ENCODE results near the gene STEAP1B. TPM values are rescaled to one million over a fixed set of nuclear protein-coding genes. Genes with fewer than 3 reads are reported as not detected.

STEAP1B gene
- total and polyA plus RNA-seq, 8 donors, result 0.13 to 1.6 TPM; not detected in 6

DNA sequence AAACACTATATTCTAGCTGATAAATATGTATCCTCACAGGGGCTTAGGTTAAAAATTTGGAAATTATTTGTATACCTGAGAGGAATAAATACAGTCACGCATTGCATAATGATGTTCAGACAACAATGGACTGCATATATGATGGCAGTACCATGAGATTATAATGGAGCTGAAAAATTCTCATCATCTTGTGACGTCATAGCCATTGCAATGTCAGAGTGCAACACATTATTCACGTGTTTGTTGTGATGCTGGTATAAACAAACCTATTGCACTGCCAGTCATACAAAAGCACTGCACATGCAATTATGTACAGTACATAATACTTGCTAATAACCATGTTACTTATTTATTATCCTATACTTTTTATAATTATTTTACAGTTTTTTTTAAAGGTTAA, 31.4 kb downstream of the STEAP1B start:
- intact Hi-C loops (cut with DNase I; ENCODE audit: low total_unique reads), result no loop called here

DNA sequence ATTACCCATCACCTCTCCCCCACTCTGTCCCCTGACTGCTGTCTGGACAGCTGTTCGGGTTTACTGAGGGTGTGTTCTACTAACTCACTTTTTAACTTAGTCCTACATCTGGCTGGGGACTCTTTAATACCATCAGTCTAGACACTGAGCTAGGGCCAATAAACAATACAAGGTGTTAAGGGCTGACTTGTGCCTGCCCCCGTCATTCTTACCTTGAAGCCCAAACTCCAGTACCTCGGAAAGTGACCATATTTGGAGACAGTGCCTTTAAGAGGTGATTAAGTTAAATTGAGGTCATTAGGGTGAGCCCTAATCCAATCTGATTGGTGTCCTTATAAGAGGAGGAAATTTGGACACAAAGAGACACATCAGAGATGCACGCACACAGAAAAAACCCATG, 35.7 kb downstream of the STEAP1B start:
- DNase-seq, result no peak

More for the DNA sequence above, 31.4 kb downstream of the STEAP1B start:
- Histone ChIP-seq H3K27ac (no peak overlapping the region), H3K4me3 (no peak overlapping the region), H3K4me1 (no peaks in the 10 kb centered on the region), H3K27me3 (no peaks in the 10 kb centered on the region), H3K36me3 (no peaks in the 10 kb centered on the region), H3K9me3 (no peaks in the 10 kb centered on the region)
- TF ChIP-seq, protein P1, sequence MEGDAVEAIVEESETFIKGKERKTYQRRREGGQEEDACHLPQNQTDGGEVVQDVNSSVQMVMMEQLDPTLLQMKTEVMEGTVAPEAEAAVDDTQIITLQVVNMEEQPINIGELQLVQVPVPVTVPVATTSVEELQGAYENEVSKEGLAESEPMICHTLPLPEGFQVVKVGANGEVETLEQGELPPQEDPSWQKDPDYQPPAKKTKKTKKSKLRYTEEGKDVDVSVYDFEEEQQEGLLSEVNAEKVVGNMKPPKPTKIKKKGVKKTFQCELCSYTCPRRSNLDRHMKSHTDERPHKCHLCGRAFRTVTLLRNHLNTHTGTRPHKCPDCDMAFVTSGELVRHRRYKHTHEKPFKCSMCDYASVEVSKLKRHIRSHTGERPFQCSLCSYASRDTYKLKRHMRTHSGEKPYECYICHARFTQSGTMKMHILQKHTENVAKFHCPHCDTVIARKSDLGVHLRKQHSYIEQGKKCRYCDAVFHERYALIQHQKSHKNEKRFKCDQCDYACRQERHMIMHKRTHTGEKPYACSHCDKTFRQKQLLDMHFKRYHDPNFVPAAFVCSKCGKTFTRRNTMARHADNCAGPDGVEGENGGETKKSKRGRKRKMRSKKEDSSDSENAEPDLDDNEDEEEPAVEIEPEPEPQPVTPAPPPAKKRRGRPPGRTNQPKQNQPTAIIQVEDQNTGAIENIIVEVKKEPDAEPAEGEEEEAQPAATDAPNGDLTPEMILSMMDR (IDR thresholded peaks at IDR 0.05), result no peak
- TF ChIP-seq POLR2AphosphoS5 (IDR thresholded peaks at IDR 0.05) (no peak), EP300 (IDR thresholded peaks at IDR 0.05) (no peak), POLR2A (IDR thresholded peaks at IDR 0.05) (no peak)
- WGBS, 5 donors, result 84 to 97% (median 87%) methylated on average over 3 of the region's 3 CpGs
- DNase-seq, result no peak

DNA sequence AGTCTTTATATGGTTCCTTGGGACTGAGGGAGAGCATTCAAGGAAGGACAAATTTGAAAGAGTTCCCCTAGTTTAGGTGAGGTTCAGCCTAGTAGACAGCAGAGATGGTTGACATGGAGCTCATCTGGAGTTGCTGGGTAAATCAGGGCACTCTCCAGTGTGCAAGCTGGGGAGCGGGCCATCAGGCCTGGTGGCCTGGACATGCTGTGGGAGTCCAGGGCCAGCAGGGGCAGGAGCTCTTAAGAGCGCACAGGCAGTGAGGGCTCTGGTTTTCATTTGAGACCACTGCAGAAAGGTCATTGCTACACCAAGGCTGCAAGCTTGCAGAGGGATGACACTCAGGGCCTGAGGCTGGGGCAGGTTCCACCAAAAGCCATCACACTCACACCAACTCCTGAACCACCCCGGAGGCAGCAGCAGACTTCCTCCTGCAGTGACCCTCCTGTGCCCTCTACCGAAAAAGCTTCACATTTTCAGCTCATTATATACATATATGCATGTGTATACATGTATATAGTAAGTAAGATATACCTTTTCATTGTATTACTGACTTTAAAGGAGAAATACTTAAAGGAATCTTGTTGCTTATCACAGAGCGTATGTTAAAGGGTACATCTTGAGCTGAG, 39.5 kb downstream of the STEAP1B start:
- TF ChIP-seq, protein P1 (IDR thresholded peaks at IDR 0.05), result no peak
- Histone ChIP-seq H3K4me3 (no peak overlapping the region), H3K4me1 (no peaks in the 10 kb centered on the region), H3K27ac (no peak overlapping the region), H3K9me3 (no peaks in the 10 kb centered on the region), H3K27me3 (no peaks in the 10 kb centered on the region), H3K36me3 (no peaks in the 10 kb centered on the region)
- WGBS, 5 donors, result 83 to 94% (median 92%) methylated on average over 5 of the region's 5 CpGs
- intact Hi-C loops (cut with DNase I; ENCODE audit: low total_unique reads), result no loop called here
- no peak for DNase-seq

More for the DNA sequence above, 35.7 kb downstream of the STEAP1B start:
- no peak overlapping the region for H3K4me3 ChIP-seq
- no peaks in the 10 kb centered on the region for H3K27me3 ChIP-seq
- H3K36me3 ChIP-seq, result no peaks in the 10 kb centered on the region
- intact Hi-C loops (cut with DNase I; ENCODE audit: low total_unique reads), result no loop called here
- no peak overlapping the region for H3K27ac ChIP-seq
- no peak for TF ChIP-seq POLR2AphosphoS5 (IDR thresholded peaks at IDR 0.05)
- TF ChIP-seq POLR2A (IDR thresholded peaks at IDR 0.05), result no peak
- TF ChIP-seq, protein P1 (IDR thresholded peaks at IDR 0.05), result no peak
- no peak for TF ChIP-seq EP300 (IDR thresholded peaks at IDR 0.05)
- WGBS, 5 donors, result 79 to 97% (median 87%) methylated on average over 4 of the region's 4 CpGs
- no peaks in the 10 kb centered on the region for H3K4me1 ChIP-seq
- no peaks in the 10 kb centered on the region for H3K9me3 ChIP-seq

DNA sequence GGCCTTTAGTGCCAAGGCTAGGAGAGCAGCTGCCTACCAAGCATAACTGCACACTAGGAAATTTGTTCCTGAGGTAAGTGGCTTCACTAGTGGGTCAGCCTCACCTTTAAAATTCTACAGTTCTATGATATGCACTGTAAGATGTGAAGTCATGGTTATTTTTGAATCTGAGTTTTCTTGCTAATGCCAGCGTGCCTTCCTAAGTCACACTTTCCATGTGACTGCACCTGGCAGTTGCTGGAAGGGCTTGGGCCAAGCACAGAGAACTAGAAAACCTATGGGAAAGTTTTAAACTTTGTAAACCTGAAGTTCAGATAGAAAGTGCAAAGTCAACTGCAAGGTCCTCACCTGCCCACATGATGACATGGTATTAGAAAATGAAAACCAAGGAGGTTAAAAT, 42.5 kb downstream of the STEAP1B start:
- no peak for TF ChIP-seq POLR2A (IDR thresholded peaks at IDR 0.05)
- TF ChIP-seq POLR2AphosphoS5 (IDR thresholded peaks at IDR 0.05), result no peak
- TF ChIP-seq, protein P1 (IDR thresholded peaks at IDR 0.05), result no peak
- TF ChIP-seq EP300 (IDR thresholded peaks at IDR 0.05), result no peak
- WGBS, 5 donors, result 77 to 94% (median 88%) methylated on average over 1 of the region's 1 CpG
- DNase-seq, result no peak
- Histone ChIP-seq H3K4me1 (peaks cover 0 to 3% (median 3%) of the 10 kb centered on the region in 4 donors), H3K27me3 (peaks cover 0 to 7% (median 0%) of the 10 kb centered on the region in 3 donors), H3K4me3 (no peak overlapping the region), H3K36me3 (no peaks in the 10 kb centered on the region), H3K27ac (no peak overlapping the region), H3K9me3 (no peaks in the 10 kb centered on the region)
- intact Hi-C loops (cut with DNase I; ENCODE audit: low total_unique reads), result no loop called here
